COLO829 (cell line): ENCODE results near the gene GPR139.

Experiments used
- DNase-seq: peaks from one replicate; pipeline ENCODE4 v3.0.0; 2012; ENCODE audit warnings: low spot score

GPR139 gene

GRCh38 chr16:20053336-20053735, 20.4 kb downstream of the GPR139 start:
- DNase-seq: no peak

GRCh38 chr16:20051611-20052010, 22.1 kb downstream of the GPR139 start:
- no peak for DNase-seq

DNA sequence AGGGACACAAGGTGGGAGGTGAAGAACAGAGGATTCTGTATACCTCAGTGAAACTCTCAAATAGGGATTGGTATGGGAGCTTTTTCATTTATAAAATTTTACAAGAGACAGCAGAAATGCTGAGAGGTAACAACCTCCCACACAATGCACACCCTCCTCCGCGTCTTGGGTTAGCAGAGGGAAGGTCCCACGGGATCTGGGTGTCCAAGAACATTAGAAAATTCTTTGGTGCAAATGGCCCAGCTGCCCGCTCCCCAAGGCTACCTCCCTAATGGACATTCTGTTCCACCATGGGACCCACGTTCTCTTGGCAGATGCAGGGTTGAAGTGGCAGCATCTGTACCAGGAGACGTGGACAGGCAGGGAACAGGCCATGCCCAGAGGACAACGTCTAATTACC, 22.5 kb downstream of the GPR139 start:
- DNase-seq: no peak

GRCh38 chr16:20049831-20050230, 23.9 kb downstream of the GPR139 start:
- DNase-seq: no peak

DNA sequence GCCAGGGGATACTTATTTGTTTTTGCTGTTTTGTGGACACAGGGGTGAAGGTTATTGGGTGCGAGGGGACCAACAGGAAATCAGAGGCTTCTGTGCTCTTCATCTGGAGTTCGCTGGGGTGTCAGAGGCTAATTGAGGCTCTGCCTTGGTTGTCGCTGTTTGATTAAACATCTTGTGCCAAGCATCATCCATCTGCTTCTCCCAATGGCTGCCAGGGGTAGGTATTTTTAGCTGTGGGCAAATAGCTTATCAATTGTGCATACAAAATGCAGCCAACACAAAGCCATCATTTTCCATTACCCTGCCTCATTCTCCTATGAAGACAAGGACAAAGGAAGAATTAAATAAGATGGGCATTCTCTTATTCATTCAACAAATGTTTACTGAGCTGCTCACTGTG, 27.8 kb downstream of the GPR139 start:
- no peak for DNase-seq

DNA sequence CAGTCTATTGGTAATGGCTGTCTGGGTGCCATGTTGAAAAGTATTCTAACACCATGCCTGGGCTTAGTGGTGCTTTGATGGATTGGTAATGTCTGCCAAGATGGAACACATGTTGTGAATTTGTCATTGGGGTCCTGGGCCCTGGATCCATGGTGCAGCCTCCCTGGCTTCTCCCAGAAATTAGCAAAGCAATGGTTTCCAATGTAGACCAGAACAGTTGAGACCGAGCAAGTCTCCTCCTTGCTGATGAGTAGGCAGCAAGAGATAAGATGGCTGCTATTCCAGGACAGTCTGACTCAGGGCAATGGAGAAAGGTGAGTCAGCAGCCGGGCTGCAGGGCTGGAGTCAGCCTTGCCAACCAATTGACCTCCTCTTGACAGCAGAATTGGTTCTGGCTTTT, 30.8 kb downstream of the GPR139 start:
- DNase-seq: no peak

DNA sequence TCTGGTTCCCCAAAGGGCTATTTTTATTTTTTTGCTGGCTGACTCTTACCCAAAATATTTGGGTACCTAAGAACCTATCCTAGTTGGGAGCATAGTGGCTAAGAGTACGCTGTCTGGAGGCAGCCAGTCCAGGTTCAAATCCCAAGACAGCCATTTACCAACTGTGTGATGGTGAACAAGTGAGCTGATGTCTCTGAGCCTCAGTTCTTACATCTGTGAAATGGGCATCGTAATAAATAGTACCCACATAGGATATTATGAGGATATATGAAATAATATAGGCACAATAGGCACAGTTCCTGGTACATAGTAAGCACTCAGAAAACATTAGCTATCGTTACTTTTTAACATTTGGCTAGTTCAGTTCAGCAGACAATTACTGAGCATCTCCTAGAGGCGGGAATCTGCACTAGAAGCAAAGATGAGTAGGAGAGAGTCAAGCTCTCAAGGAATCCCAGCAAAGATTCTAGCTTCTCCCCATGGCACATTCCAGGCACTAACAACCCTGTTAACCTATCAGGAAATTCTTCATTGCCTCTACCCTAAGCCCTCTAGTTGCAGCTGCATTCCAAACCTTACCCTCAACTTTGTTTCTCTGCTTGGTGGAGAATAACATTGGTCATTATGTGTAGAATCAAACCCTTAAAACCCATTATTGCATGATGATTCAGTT, 31.6 kb downstream of the GPR139 start:
- no peak for DNase-seq

DNA sequence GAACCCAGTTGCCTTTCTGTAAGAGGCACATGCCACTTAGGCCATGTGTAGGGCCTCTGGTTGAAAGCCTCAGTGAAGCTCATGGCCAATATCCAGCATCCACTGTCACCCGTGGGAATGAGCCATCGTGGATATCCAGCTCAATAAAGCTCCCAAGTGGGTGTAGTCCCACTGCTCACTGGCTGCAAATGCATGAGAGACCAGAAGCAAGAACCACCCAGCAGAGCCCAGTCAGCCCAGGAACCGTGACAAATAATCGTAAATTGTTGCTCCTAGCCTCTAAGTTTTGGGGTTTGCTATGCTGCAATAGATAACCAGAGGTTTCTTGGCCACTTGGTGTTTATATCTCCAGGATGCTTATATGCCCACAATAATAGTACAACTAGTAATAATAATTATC, 33.7 kb downstream of the GPR139 start:
- DNase-seq: no peak

DNA sequence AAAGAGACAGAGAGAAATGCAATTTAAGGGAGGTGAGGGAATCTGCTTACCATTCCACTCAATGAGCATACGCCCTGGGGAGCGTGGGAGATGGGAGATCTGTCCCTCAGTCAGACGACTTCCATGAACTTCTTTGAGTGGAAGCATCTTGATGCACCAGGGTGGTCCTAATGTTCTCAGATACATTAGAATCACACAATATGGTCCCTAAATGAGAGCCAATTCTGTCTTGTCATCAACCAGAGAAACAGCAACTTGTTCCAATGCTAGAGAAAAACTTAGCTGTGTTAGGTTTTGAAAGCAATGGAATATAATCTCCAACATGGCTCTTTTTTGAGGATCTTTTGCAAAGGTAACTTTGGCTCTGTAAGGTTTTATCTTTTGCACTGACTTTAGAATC, 44.1 kb downstream of the GPR139 start:
- DNase-seq: no peak

- DNase-seq: no peak
Observed at GRCh38 chr16:20026361-20027072, 47.2 kb downstream of the GPR139 start.

GRCh38 chr16:20023190-20023589, 50.5 kb downstream of the GPR139 start:
- DNase-seq: no peak

DNA sequence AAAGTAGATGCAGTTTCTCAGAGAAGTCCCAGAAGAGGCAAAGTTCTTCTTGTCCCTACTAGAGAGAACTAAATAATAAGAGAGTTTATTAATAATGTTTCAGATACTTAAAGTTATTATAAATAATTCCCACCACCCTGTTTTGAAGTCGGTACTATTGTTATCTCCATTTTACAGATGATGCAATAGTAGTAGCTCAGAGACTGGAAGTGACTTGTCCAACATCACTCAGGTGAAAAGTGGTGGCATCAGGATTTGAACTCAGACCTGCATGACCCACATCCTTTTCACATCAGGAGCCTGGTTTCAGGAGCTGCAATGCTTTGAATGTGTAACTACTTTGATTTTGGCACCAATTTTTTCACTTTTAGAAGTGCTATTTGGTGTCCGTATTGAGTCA, 52.7 kb downstream of the GPR139 start:
- DNase-seq: no peak

DNA sequence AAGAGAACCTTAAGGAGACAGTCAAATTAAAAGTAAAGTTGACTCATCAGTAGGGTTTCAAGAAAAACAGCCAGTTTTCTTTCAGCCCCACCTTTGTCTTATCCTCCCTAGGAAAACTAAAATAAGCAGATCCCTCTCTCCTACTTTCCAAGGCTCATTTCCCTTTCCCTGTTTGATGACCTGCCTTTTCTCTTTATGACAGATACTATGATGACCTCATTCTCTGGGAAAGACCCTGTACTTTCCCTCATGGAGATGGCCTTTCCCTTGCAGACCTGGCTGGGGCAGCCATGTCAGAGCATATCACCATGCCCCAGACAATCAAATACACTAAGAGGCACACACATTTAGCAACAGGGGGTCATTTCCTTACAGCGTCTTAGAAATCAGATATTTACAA, 53.6 kb downstream of the GPR139 start:
- no peak for DNase-seq

- DNase-seq: no peak
Observed at GRCh38 chr16:20016234-20016633, 57.5 kb downstream of the GPR139 start.

DNA sequence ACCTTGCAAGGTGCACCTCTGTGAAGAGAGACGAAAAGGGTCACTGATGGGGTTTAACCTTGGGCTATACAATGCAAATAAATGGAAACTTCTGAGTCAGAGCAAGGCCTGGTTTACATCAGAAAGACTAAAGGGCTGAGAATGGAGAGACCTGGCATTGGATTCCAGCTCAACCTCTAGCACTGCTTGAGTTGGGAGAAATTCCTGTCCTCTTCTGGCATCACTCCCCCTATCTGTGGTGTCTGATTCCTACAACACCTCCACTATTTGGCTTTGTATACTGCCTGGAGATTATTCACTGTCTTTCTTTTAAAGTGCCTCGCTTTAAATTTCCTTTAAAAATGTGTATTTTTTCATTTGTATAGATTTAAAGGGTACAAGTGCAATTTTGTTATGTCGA, 68.8 kb downstream of the GPR139 start:
- DNase-seq: no peak

DNA sequence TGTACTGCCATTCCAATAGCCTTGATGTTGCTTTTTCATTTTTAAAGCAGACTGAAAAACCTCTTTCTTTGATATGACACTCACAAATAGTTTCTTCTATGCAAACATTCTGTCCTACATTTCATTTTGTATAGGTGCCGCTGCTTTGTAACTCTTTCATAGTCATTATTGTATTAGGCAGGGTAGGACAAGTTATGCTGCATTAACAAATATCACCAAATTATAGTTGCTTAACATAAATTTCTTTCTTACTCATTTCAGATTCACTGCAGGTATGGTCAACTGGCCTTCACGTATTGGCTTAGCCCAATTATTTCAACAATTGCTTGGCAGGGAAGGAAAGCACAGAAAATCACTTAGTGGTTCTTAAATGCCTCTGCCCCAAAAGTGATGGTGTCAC, 70.8 kb downstream of the GPR139 start:
- no peak for DNase-seq

GRCh38 chr16:20001856-20002707, 71.6 kb downstream of the GPR139 start:
- DNase-seq: no peak

DNA sequence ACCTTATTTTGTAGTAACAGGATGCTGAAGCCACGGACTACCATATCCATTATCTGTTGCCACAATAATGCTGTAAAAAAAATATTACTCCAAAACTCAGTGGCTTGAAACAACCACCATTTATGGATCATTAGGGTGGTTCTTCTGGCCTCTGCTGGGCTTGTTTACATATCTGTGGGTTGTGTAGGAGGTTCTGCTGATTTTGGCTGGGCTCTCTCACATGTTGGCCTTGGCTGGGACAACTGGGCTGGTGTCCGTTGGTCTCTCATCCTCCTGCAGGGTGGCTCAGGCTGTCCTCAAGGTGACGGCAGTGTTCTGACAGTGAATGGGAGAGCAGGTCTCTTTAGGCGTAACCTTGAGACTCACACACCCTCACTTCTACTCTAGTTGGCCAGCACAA, 76.0 kb downstream of the GPR139 start:
- no peak for DNase-seq

DNA sequence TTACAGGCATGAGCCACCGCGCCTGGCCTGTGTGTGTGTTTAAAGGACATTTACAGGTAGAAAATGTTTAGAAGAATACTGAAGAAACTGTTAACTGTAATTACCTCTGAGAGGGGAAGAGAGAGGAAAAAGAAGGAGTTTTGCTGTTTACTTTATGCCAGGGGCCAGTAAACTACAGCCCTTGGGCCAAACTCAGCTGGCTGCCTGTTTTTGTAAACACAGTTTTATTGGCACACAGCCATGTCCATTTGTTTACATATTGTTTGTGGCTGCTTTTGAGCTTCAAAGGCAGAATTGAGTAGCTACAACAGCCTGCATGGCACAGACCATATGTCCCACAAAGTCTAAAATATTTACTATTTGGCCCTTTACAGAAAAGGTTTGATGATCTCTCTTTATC, 76.4 kb downstream of the GPR139 start:
- no peak for DNase-seq

DNA sequence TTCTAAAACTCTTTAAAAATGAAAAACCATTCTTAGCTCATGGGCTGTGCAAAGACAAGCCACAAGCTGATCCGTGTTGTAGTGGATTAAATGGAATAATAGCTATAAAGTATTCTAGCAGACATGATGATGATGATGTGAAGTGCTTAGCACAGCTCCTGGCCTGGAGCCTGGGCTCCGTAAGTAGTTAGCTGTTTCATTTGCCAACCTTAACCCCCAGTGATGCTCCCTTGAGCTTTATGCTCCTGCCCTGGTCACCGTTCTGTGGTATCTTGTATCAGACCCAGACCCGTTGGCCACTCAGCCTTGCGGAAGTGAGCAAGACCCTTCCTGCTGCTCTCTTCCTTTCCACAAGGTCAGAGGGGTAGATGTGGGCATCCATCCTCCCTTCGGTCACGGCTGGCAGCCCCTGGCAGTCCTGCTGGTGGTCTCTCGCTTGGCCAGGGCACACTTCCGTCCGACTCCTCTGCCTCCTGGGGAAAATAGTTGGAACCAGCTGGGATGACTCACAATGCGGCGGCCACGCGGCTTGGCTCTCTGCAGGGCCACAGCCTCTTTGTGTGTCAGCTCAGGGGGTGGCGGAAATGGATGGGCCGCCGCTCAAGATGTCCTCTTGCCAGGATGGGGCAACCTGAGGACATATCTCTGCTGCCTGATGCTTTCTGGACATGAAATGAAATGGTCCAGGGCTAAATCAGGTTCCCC, 79.1 kb downstream of the GPR139 start:
- DNase-seq: no peak

DNA sequence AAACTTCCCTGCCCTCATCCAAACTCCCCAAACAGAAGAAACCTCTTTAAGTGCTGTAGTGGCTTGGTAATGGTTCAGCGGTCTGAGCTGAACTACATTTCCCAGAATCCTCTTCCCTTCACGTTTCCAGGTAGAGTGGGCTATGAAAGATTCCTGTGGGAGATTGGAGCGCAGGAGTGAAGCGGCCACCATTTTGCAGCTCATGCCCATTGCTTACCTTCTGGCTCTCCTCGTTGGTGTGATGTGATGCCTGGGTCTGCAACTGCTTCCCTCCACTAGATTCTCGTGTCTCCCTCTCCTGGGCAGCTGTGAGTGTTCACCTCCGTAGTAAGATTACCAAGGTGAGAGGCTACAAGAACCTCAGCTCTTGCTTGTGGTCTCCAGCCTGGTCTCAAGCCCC, 82.1 kb downstream of the GPR139 start:
- DNase-seq: no peak

GRCh38 chr16:19984135-19984534, 89.6 kb downstream of the GPR139 start:
- DNase-seq: no peak
